OCI-LY7 (cell line): Measurements from ENCODE around the gene THAP10.

Experiments
- CTCF ChIP-seq: fragments of 200-600 bp; sonication (generic); conservative IDR thresholded peaks from 2 replicates; pipeline ENCODE4 v1.5.1; 2014; ENCODE audit warnings: mild to moderate bottlenecking, antibody characterized with exemption, low read length, moderate library complexity, mixed read lengths
- EZH2phosphoT487 ChIP-seq: fragments of 200-600 bp; sonication (generic); IDR thresholded peaks from 2 replicates; pipeline ENCODE4 v1.6.1; 2018; ENCODE audit warnings: low read depth, borderline replicate concordance, mild to moderate bottlenecking, mixed run types, antibody characterized with exemption, low read length, moderate library complexity, mixed read lengths

- TF ChIP-seq CTCF (no peak), EZH2phosphoT487 (no peak)
Observed at GRCh38 chr15:70932397-70932796, 40.2 kb upstream of the THAP10 start.
